ENCODE data around the gene MYO16. TPM values are rescaled to one million over a fixed set of nuclear protein-coding genes. Genes with fewer than 3 reads are reported as not detected.

Gene MYO16
- total RNA-seq, 1 experiment from 2014 or later, result not detected

DNA sequence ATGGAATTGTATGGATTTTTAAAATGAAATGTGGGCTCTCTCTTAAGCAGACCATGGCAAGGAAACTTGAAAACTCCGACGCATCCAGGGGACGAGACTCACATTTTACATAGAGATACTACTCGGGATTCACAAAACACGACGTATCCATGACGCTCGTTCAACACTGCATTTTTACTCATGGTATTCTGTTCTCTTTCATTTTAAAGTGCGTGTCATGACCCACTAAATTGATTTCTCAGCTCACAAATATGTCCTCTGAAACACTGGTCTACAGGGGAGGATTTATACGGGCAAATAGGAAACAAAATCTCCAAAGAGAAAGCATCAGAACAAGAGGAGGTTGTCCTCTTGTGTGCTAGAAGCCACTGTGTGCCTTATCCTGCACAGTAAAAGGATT, 523.5 kb downstream of the MYO16 start:
- Histone ChIP-seq H3K4me2 (ENCODE audit: insufficient read depth, insufficient read length, low read length) (no peak overlapping the region), H3K23ac (ENCODE audit: insufficient read length, low read depth, low read length) (no peak overlapping the region), H3K4ac (ENCODE audit: low read depth, low read length) (no peak overlapping the region), H3K4me1 (ENCODE audit: insufficient read depth, low read length) (no peaks in the 10 kb centered on the region), H2AFZ (ENCODE audit: low read length) (no peak overlapping the region), H4K8ac (replicated peaks; ENCODE audit: insufficient read length, low read depth, low read length) (no peak overlapping the region), H4K91ac (ENCODE audit: insufficient read length, low read depth, low read length) (no peak overlapping the region), H4K20me1 (ENCODE audit: control insufficient read depth, insufficient read depth, insufficient read length) (no peaks in the 10 kb centered on the region), H4K5ac (ENCODE audit: insufficient read length, low read depth, low read length) (no peak overlapping the region), H3K14ac (ENCODE audit: insufficient read depth, low read length) (no peak overlapping the region), H3K56ac (ENCODE audit: insufficient read length, low read depth, low read length) (no peak overlapping the region), H3K79me1 (ENCODE audit: insufficient read depth, low read depth, low read length, poor library complexity, severe bottlenecking) (no peaks in the 10 kb centered on the region), H3K27me3 (ENCODE audit: insufficient read depth, low read length) (no peaks in the 10 kb centered on the region), H3K9ac (ENCODE audit: extremely low read depth, insufficient read length, low read length) (no peak overlapping the region), H3T11ph (ENCODE audit: low read length) (no peak overlapping the region), H3K79me2 (ENCODE audit: insufficient read depth, low read length) (no peaks in the 10 kb centered on the region), H3K18ac (ENCODE audit: insufficient read length, low read depth, low read length) (no peak overlapping the region), H2BK15ac (ENCODE audit: low read depth, low read length) (no peak overlapping the region), H3K27ac (ENCODE audit: insufficient read length, low read depth, low read length) (no peak overlapping the region), H2BK120ac (ENCODE audit: low read depth, low read length, poor library complexity, severe bottlenecking) (no peak overlapping the region), H2BK12ac (ENCODE audit: insufficient read length, low read depth, low read length) (no peak overlapping the region), H3K23me2 (ENCODE audit: insufficient read length, low read depth, low read length, poor library complexity, severe bottlenecking) (no peaks in the 10 kb centered on the region), H2AK5ac (ENCODE audit: insufficient read length, low read length) (no peak overlapping the region), H2BK20ac (ENCODE audit: low read depth, low read length, poor library complexity, severe bottlenecking) (no peak overlapping the region), H2BK5ac (ENCODE audit: insufficient read length, low read length) (no peak overlapping the region), H3K9me3 (ENCODE audit: control insufficient read depth, low read depth, low read length) (no peaks in the 10 kb centered on the region)
- Mint-ChIP-seq H3K4me1 (peaks cover 33 to 50% of the 10 kb centered on the region in 2 experiments), H3K27me3 (ENCODE audit: low read depth) (no peaks in the 10 kb centered on the region; the same call in 1 of the 2 replicates), H3K9me3 (no peaks in the 10 kb centered on the region), H3K27ac (no peak overlapping the region), H3K36me3 (ENCODE audit: insufficient read depth in 1 of 3, low read depth in 3 of 3) (no peaks in the 10 kb centered on the region; a peak in 1 of 7 replicates), H3K4me3 (no peak overlapping the region)
- DNase-seq, result no peak
- WGBS (ENCODE audit: extremely low coverage, insufficient read length, low lambda C conversion rate), result no CpG with 5 or more reads among the region's 10 CpGs
- TF ChIP-seq, protein P1, sequence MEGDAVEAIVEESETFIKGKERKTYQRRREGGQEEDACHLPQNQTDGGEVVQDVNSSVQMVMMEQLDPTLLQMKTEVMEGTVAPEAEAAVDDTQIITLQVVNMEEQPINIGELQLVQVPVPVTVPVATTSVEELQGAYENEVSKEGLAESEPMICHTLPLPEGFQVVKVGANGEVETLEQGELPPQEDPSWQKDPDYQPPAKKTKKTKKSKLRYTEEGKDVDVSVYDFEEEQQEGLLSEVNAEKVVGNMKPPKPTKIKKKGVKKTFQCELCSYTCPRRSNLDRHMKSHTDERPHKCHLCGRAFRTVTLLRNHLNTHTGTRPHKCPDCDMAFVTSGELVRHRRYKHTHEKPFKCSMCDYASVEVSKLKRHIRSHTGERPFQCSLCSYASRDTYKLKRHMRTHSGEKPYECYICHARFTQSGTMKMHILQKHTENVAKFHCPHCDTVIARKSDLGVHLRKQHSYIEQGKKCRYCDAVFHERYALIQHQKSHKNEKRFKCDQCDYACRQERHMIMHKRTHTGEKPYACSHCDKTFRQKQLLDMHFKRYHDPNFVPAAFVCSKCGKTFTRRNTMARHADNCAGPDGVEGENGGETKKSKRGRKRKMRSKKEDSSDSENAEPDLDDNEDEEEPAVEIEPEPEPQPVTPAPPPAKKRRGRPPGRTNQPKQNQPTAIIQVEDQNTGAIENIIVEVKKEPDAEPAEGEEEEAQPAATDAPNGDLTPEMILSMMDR (conservative IDR thresholded peaks at IDR 0.05), result no peak
